GM12873 (cell line): ENCODE results near the gene NEUROD1.
A peak's percentile ranks its signal among the peaks of the same experiment; 100 is the strongest.

Experiments used
- TF ChIP-seq, protein P1 (sequence below): IDR thresholded peaks from 2 replicates; pipeline ENCODE4 v1.5.1; 2012; ENCODE audit warnings: low read depth, mild to moderate bottlenecking, moderate library complexity, low read length, control low read depth; ENCODE audit not compliant: insufficient read depth; ENCODE audit errors: missing control alignments

Gene NEUROD1

GRCh38 chr2:181658444-181658843 is 21.9 kb downstream of the NEUROD1 start:
- TF ChIP-seq, protein P1, sequence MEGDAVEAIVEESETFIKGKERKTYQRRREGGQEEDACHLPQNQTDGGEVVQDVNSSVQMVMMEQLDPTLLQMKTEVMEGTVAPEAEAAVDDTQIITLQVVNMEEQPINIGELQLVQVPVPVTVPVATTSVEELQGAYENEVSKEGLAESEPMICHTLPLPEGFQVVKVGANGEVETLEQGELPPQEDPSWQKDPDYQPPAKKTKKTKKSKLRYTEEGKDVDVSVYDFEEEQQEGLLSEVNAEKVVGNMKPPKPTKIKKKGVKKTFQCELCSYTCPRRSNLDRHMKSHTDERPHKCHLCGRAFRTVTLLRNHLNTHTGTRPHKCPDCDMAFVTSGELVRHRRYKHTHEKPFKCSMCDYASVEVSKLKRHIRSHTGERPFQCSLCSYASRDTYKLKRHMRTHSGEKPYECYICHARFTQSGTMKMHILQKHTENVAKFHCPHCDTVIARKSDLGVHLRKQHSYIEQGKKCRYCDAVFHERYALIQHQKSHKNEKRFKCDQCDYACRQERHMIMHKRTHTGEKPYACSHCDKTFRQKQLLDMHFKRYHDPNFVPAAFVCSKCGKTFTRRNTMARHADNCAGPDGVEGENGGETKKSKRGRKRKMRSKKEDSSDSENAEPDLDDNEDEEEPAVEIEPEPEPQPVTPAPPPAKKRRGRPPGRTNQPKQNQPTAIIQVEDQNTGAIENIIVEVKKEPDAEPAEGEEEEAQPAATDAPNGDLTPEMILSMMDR: no peak

- TF ChIP-seq, protein P1: no peak
Measured at GRCh38 chr2:181657379-181657778, 22.9 kb downstream of the NEUROD1 start.

DNA sequence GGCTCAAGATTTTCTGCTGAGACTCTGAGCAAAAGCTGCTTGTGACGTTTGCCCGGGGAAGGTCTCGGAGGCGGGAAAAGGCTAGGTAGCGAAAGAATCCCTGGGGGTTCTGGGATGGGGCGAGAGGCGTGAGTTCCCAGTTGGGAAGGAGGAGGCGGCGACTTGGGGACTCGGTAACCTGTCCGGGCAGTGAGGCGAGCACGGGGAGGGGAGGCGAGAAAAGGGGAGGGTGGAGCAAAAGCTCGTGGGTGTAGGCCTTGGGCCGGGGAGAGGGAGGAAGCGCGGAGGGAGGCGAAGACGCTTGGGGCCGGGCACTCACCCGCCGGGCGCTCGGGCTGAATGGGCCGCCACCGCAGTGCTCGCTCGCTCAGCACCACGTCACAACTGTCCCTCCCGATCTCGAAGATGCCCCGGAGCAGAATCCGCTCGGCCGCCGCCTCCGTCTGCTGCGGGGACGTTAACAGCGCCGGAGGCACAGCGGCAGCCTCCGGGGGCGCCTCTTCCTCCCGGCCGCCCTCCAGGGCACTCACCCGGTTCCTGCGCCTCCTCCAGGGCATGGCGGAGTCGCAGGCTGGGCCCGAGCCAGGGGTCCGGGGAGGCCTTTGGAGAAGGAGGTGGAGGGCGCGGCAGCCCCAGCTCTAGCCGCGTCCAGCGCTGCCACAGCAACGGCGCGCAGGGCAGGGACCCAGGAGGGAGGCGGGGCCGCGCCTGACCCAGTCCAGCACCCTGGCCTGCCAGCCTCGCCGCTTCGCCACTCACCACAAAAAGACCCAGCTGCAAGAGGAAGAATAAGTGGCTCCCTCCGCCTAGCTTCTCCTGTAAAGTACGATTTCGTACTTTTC is 23.6 kb downstream of the NEUROD1 start, which contains the start of gene CERKL:
Gene CERKL (minus strand): TSS at position 656 of the 842 bp plus-strand sequence. CDS start 99 bp downstream, at position 557.
- TF ChIP-seq, protein P1: peak; percentile 10

- TF ChIP-seq, protein P1: no peak
Measured at GRCh38 chr2:181655519-181655918, 24.8 kb downstream of the NEUROD1 start.

GRCh38 chr2:181649436-181649979 is 30.8 kb downstream of the NEUROD1 start:
- TF ChIP-seq, protein P1: no peak

DNA sequence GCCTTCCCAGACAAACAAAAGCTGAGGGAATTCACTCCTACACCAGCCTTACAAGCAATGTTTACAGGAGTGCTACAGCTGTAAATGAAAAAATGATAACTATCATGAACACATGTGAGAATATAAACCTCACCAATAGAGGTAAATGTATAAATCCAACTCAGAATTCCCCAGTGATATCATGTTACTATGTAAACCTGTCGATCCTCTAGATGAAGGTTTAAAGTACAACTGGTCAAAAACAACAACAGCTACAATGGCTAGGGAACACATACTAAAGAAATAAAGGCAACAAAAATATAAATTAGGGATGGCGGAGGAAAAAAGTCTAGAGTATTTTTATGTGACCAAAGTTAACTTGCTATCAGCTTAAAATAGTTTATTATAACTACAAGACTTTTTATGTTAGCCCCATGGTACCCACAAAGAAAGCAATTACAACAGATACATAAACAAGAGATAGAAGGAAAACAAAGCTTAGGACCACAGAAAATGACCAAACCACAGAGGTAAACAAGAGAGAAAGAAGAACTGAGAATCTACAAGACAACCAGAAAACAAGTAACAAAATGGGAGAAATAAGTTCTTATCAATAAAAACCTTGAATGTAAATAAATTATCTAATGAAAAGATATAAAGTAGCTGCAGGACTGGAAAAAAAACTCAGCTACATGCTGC is 31.7 kb downstream of the NEUROD1 start:
- TF ChIP-seq, protein P1: no peak

DNA sequence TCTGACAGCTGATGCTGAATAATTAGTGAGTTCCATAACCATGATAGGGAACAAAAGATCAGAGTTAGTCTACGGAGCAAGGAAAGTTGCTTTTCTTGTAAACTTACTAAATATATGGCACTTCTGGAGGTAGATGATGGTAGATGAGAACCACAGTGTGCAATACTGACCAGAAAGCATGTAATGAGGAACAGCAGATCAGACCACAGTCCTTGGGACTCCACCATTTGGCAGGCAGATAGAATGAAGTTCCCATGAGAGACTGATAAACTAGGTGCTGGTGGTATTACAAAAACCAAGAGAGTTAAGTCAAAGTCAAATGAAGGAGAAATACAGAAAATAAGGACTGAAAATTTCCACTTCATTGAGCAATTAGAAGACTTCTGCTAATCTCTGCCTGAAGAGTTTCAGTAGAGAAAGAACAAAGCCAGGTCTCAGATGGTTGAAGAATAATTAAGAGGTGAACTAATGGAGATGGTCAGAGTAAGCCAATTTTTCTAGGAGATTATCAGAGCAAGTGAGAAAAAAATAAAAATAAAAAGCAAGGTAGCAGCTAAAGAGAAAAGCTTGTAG is 33.8 kb downstream of the NEUROD1 start:
- TF ChIP-seq, protein P1: no peak
